Measurements from ENCODE around the gene NME9.

DNA sequence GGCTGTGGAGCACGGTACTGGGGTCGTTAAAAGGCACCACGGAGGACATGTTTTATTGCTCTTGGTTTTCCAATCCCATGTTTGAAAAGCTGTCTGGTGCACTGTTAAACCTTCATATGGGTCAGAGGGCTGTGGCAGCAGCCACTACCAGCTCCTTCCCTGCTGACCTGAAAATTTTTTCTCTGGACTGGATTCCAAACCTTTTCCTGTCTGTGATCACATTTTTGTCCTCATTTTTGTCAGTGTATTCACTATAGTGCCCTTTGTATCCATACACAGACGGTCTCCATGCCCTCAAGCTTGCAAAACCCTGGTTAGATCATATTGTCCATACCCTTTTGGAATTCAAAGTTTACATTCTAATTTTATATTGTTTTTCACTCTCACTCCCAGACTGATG is 70.5 kb downstream of the NME9 start:
- TF ChIP-seq POLR2A (IDR thresholded peaks at IDR 0.05; ENCODE audit: extremely low read depth, insufficient read length), result no peak
- TF ChIP-seq, protein P1, sequence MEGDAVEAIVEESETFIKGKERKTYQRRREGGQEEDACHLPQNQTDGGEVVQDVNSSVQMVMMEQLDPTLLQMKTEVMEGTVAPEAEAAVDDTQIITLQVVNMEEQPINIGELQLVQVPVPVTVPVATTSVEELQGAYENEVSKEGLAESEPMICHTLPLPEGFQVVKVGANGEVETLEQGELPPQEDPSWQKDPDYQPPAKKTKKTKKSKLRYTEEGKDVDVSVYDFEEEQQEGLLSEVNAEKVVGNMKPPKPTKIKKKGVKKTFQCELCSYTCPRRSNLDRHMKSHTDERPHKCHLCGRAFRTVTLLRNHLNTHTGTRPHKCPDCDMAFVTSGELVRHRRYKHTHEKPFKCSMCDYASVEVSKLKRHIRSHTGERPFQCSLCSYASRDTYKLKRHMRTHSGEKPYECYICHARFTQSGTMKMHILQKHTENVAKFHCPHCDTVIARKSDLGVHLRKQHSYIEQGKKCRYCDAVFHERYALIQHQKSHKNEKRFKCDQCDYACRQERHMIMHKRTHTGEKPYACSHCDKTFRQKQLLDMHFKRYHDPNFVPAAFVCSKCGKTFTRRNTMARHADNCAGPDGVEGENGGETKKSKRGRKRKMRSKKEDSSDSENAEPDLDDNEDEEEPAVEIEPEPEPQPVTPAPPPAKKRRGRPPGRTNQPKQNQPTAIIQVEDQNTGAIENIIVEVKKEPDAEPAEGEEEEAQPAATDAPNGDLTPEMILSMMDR (IDR thresholded peaks at IDR 0.05; ENCODE audit: low read depth, low read length), result no peak
- TF ChIP-seq MYC (IDR thresholded peaks at IDR 0.05; ENCODE audit: low read depth, low read length), result no peak
